NCI-H82 (cell line): ENCODE results near the gene CYP4F12.

Experiments
- DNase-seq: peaks from one replicate; lab custom pipeline; 2025; lab: John Stamatoyannopoulos, UW

The CYP4F12 gene

GRCh38 chr19:15672580-15673175, at the start of gene CYP4F12:
Gene CYP4F12, plus strand, starts transcription at chr19:15673087. Its CDS starts 443 bp downstream, at chr19:15673530.
- peak; percentile 24 for DNase-seq

- DNase-seq: no peak
Observed at GRCh38 chr19:15623711-15624318, 49.1 kb upstream of the CYP4F12 start.

GRCh38 chr19:15628236-15629002, 44.5 kb upstream of the CYP4F12 start:
- DNase-seq: no peak

GRCh38 chr19:15629003-15629880, 43.6 kb upstream of the CYP4F12 start:
- peak; percentile 84 for DNase-seq

- peak; percentile 50 for DNase-seq
Observed at GRCh38 chr19:15631817-15632216, 41.1 kb upstream of the CYP4F12 start.

- DNase-seq: no peak
Observed at GRCh38 chr19:15633082-15633835, 39.6 kb upstream of the CYP4F12 start.

GRCh38 chr19:15634105-15634504, 38.8 kb upstream of the CYP4F12 start:
- no peak for DNase-seq

- no peak for DNase-seq
Observed at GRCh38 chr19:15635016-15635805, 37.7 kb upstream of the CYP4F12 start.

- DNase-seq: no peak
Observed at GRCh38 chr19:15636026-15636425, 36.9 kb upstream of the CYP4F12 start.

GRCh38 chr19:15639596-15639995, 33.3 kb upstream of the CYP4F12 start:
- no peak for DNase-seq

- DNase-seq: peak; percentile 36
Observed at GRCh38 chr19:15640294-15640903, 32.5 kb upstream of the CYP4F12 start, which contains the start of gene CYP4F3. Gene CYP4F3, plus strand, starts transcription at chr19:15640897. Its CDS starts 519 bp downstream, at chr19:15641416.

GRCh38 chr19:15640904-15641597, 31.8 kb upstream of the CYP4F12 start:
- no peak for DNase-seq

GRCh38 chr19:15641901-15642491, 30.9 kb upstream of the CYP4F12 start:
- no peak for DNase-seq

- no peak for DNase-seq
Observed at GRCh38 chr19:15642807-15643206, 30.1 kb upstream of the CYP4F12 start.

GRCh38 chr19:15643387-15643786, 29.5 kb upstream of the CYP4F12 start:
- no peak for DNase-seq

GRCh38 chr19:15644066-15644741, 28.7 kb upstream of the CYP4F12 start:
- no peak for DNase-seq

- DNase-seq: no peak
Observed at GRCh38 chr19:15644816-15645215, 28.1 kb upstream of the CYP4F12 start.

GRCh38 chr19:15649526-15649925, 23.4 kb upstream of the CYP4F12 start:
- no peak for DNase-seq
